Spleen (tissue), 7 donors: Measurements from ENCODE around the gene FAM83G.

Experiments
- CTCF ChIP-seq, 11 experiments: fragments of 200-600 bp in 7 of 11; fragments of 450-650 bp in 4 of 11; sonication (generic) in 4 of 11; IDR thresholded peaks in 8 of 11; conservative IDR thresholded peaks in 3 of 11; 1 replicate in 7 of 11; 2 replicates in 4 of 11; pipeline versions ENCODE4 v1.4.0 to v1.8.0; 2016 to 2021; ENCODE audit warnings: antibody characterized with exemption in 11 of 11, inconsistent platforms in 4 of 11, mild to moderate bottlenecking in 1 of 11
- POLR2A ChIP-seq, 3 donors: fragments of 450-650 bp; IDR thresholded peaks; one replicate each; pipeline ENCODE4 v1.5.1; 2017; ENCODE audit warnings: antibody characterized with exemption in 3 of 3, mild to moderate bottlenecking in 1 of 3
- donor health status: DM: no; HTN: no; CAD: no; lungs with moderate emphysema.
- donor health status: DM: no; HTN: no; CAD: no.
- donor health status: DM: no; HTN: no; CAD: no.

- TF ChIP-seq POLR2A (IDR thresholded peaks at IDR 0.05) = no peak
- no peak for TF ChIP-seq CTCF (IDR thresholded peaks at IDR 0.05 in 8 of 11, conservative IDR thresholded peaks at IDR 0.05 in 3 of 11)
Observed at GRCh38 chr17:18956581-18956980, 48.0 kb downstream of the FAM83G start.
